HL-60 (cell line): Measurements from ENCODE around the gene GNRH2.
"Not testable (repeated sequence)": the region's sequence is repeated elsewhere in the genome, so short reads cannot be mapped to it uniquely, and the experiment has no call there.

Source experiments
- DNase-seq, 2 experiments: peaks; one replicate each; pipeline ENCODE4 v3.0.0-alpha.2; 2010 to 2020; ENCODE audit warnings: low read depth in 1 of 2, low spot score in 1 of 2
- H3K27ac ChIP-seq: fragments of 250-450 bp; sonication (Bioruptor Pico); replicated peaks from 2 replicates; pipeline ENCODE4 v1.5.1; 2020; ENCODE audit warnings: mild to moderate bottlenecking, moderate library complexity
- H3K27me3 ChIP-seq: fragments of 250-450 bp; sonication (Bioruptor Pico); 2 replicates; pipeline ENCODE4 v1.5.1; 2021; ENCODE audit warnings: mild to moderate bottlenecking, moderate library complexity; ENCODE audit not compliant: insufficient read depth, poor library complexity, severe bottlenecking
- H3K4me3 ChIP-seq: replicated peaks from 2 replicates; pipeline ENCODE4 v1.5.1; 2011; ENCODE audit warnings: mild to moderate bottlenecking, control low read depth, low read length; ENCODE audit not compliant: insufficient read depth
- CTCF ChIP-seq: IDR thresholded peaks from one replicate; pipeline ENCODE4 v1.5.1; 2011; ENCODE audit warnings: low read length, control low read depth, inconsistent platforms; ENCODE audit not compliant: insufficient read depth
- GABPA ChIP-seq: IDR thresholded peaks from 2 replicates; pipeline ENCODE4 v1.6.1; 2012; ENCODE audit warnings: low read depth
- POLR2AphosphoS5 ChIP-seq: IDR thresholded peaks from 2 replicates; pipeline ENCODE4 v1.6.1; 2012; ENCODE audit warnings: low read depth
- SPI1 ChIP-seq: IDR thresholded peaks from 2 replicates; pipeline ENCODE4 v1.6.1; 2012; ENCODE audit warnings: low read depth, mild to moderate bottlenecking, borderline replicate concordance
- TF ChIP-seq, protein P1 (sequence below): IDR thresholded peaks from 2 replicates; pipeline ENCODE4 v1.6.1; 2012; ENCODE audit warnings: low read depth; ENCODE audit not compliant: insufficient replicate concordance

GNRH2 gene

DNA sequence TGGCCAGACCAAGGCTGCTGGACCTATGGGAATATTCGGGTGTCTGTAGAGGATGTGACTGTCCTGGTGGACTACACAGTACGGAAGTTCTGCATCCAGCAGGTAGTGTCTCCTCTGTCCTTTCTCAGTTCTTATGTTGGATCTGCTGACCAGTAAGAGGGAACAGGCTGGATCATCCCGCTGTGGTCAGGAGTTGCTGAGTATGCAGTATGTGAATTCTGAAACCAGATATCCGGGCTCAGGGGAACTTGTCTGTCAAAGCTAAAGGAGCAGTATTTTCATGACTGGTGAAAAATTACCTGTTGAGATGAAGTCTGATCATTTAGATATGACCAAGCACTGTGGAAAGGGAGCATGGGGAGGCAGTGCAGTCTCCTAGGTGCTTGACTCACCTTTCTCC, 22.1 kb upstream of the GNRH2 start:
- Histone ChIP-seq H3K27me3 (no peaks in the 10 kb centered on the region), H3K4me3 (no peak overlapping the region), H3K27ac (no peak overlapping the region)
- TF ChIP-seq CTCF (no peak), POLR2AphosphoS5 (no peak), SPI1 (no peak), GABPA (no peak)
- TF ChIP-seq, protein P1, sequence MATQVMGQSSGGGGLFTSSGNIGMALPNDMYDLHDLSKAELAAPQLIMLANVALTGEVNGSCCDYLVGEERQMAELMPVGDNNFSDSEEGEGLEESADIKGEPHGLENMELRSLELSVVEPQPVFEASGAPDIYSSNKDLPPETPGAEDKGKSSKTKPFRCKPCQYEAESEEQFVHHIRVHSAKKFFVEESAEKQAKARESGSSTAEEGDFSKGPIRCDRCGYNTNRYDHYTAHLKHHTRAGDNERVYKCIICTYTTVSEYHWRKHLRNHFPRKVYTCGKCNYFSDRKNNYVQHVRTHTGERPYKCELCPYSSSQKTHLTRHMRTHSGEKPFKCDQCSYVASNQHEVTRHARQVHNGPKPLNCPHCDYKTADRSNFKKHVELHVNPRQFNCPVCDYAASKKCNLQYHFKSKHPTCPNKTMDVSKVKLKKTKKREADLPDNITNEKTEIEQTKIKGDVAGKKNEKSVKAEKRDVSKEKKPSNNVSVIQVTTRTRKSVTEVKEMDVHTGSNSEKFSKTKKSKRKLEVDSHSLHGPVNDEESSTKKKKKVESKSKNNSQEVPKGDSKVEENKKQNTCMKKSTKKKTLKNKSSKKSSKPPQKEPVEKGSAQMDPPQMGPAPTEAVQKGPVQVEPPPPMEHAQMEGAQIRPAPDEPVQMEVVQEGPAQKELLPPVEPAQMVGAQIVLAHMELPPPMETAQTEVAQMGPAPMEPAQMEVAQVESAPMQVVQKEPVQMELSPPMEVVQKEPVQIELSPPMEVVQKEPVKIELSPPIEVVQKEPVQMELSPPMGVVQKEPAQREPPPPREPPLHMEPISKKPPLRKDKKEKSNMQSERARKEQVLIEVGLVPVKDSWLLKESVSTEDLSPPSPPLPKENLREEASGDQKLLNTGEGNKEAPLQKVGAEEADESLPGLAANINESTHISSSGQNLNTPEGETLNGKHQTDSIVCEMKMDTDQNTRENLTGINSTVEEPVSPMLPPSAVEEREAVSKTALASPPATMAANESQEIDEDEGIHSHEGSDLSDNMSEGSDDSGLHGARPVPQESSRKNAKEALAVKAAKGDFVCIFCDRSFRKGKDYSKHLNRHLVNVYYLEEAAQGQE, result no peak
- no peak for DNase-seq

GRCh38 chr20:3021777-3022176, 21.6 kb upstream of the GNRH2 start:
- Histone ChIP-seq H3K4me3 (no peak overlapping the region), H3K27me3 (no peaks in the 10 kb centered on the region), H3K27ac (no peak overlapping the region)
- TF ChIP-seq, protein P1, result no peak
- TF ChIP-seq GABPA (no peak), CTCF (no peak), POLR2AphosphoS5 (no peak), SPI1 (no peak)
- no peak for DNase-seq

DNA sequence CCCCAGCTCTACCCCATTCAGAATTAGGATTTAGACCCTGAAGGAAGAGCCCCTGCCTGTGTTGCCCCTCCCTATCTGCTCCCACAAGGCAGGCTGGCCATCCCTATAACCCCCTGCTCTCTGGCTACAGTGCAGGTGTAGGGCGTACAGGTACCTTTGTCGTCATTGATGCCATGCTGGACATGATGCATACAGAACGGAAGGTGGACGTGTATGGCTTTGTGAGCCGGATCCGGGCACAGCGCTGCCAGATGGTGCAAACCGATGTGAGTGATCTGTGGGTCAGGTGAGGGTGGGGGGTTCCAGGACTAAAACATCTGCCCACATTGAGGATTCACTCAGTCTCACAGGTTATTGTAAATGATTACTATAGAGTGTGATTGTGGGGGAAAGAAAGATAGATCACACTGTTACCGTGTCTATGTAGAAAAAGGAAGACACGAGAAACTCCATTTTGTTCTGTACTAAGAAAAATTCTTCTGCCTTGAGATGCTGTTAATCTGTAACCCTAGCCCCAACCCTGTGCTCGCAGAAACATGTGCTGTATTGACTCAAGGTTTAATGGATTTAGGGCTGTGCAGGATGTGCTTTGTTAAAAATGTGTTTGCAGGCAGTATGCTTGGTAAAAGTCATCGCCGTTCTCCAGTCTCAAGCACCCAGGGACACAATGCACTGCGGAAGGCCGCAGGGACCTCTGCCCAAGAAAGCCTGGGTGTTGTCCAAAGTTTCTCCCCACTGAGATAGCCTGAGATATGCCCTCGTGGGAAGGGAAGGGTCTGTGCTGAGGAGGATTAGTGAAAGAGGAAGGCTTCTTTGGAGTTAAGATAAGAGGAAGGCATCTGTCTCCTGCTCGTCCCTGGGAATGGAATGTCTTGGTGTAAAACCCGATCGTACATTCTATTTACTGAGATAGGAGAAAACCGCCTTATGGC, 20.6 kb upstream of the GNRH2 start:
- not testable (repeated sequence) for H3K27ac ChIP-seq, DNase-seq, H3K4me3 ChIP-seq, H3K27me3 ChIP-seq

DNA sequence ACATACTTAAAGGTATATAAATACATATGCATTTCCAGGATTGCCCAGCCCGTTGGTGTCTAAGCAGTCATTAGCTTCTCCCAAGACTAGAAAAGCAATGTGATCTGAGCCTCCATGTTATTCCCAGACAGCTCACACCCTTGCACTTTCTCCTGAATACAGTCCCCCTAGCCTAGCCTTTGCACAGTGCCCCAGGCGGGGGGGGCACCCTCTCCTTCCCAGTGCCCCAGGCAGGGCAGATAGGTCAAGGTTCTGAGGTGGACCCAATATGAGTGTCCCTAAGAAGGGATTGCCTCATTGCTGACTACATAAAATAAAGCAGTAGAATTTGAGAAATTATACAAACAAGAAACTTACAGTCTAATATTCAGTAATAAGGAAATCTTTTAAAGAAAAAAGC, 15.4 kb upstream of the GNRH2 start:
- no peaks in the 10 kb centered on the region for H3K27me3 ChIP-seq
- DNase-seq, result no peak
- TF ChIP-seq, protein P1, result no peak

More for the DNA sequence above, 15.4 kb upstream of the GNRH2 start:
- Histone ChIP-seq H3K27ac (no peak overlapping the region), H3K4me3 (no peak overlapping the region)
